Measurements from ENCODE around the gene ZNF662.
A peak's percentile ranks its signal among the peaks of the same experiment; 100 is the strongest.

ZNF662 gene

DNA sequence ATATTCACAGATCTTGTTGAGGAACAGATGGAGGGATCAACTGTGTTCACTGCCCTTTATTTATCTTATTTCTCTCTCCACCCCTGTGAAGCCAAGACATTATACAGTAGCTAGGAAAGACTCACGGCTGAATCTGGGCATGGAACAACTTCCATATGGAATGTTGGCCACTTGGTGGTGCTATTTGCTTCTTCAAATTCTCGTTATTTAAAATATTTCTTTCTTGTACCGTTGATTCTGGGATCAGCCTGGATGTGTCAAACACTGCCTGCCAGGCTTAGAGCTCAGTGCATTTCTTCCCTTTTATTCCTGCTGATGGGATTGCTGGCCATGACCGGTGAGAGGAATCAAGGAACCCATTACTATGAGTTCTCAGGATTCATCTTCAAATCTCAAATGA is 55.7 kb downstream of the ZNF662 start:
- no peaks in the 10 kb centered on the region for H3K9me3 ChIP-seq
- no peaks in the 10 kb centered on the region for H3K27me3 ChIP-seq
- H3K4me1 ChIP-seq, result peaks cover 0 to 5% (median 0%) of the 10 kb centered on the region in 4 donors
- DNase-seq, result peak in 1 of 2 donors; percentile 29
- intact Hi-C loops (cut with DNase I; ENCODE audit: low total_unique reads), result loop anchor here (5.0 to 10.0 kb wide), 2 partner anchors 73 to 196 kb away; no protein-coding TSS in a partner anchor
- no peak overlapping the region for H3K27ac ChIP-seq
- TF ChIP-seq, protein P1, sequence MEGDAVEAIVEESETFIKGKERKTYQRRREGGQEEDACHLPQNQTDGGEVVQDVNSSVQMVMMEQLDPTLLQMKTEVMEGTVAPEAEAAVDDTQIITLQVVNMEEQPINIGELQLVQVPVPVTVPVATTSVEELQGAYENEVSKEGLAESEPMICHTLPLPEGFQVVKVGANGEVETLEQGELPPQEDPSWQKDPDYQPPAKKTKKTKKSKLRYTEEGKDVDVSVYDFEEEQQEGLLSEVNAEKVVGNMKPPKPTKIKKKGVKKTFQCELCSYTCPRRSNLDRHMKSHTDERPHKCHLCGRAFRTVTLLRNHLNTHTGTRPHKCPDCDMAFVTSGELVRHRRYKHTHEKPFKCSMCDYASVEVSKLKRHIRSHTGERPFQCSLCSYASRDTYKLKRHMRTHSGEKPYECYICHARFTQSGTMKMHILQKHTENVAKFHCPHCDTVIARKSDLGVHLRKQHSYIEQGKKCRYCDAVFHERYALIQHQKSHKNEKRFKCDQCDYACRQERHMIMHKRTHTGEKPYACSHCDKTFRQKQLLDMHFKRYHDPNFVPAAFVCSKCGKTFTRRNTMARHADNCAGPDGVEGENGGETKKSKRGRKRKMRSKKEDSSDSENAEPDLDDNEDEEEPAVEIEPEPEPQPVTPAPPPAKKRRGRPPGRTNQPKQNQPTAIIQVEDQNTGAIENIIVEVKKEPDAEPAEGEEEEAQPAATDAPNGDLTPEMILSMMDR (IDR thresholded peaks at IDR 0.05), result peak; percentile 72 to 74
- no peaks in the 10 kb centered on the region for H3K36me3 ChIP-seq
- H3K4me3 ChIP-seq, result no peak overlapping the region

DNA sequence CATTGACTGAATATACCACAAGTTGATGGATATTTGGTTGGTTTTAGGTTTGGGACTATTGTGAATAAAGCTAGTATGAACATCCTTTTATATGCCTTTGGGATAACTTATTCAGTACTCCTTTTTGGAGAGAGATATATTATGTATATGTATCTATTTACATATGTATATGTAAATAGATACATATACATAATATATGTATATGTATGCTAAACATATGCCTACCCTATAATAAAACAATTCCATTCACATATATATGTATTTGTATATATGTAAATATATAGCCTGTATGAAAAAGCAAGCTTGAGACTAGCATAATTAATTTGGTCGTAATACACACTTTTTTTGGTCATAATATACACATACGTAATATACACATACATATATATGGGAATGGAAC is 57.3 kb downstream of the ZNF662 start:
- Histone ChIP-seq H3K27ac (no peak overlapping the region), H3K36me3 (no peaks in the 10 kb centered on the region), H3K4me3 (no peak overlapping the region), H3K4me1 (peaks cover 0 to 5% (median 0%) of the 10 kb centered on the region in 4 donors), H3K27me3 (no peaks in the 10 kb centered on the region), H3K9me3 (no peaks in the 10 kb centered on the region)
- intact Hi-C loops (cut with DNase I; ENCODE audit: low total_unique reads), result loop anchor here (5.0 to 10.0 kb wide), 2 partner anchors 72 to 194 kb away; no protein-coding TSS in a partner anchor
- no peak for DNase-seq
- TF ChIP-seq, protein P1 (IDR thresholded peaks at IDR 0.05), result no peak

DNA sequence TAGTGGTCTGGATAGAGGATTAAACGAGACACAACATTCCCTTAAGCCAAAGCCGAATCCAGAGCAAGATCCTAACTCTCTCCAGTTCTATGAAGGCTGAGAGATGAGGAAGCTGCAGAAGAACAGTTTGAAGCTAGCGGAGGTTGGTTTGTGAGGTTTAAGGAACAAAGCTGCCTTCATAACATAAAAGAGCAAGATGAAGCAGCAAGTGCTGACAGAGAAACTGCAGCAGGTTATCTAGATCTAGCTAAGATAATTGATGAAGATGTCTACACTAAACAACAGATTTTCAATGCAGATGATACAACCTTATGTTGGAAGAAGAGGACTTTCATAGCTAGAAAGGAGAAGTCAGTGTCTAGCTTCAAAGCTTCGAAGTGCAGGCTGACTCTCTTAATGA is 58.3 kb downstream of the ZNF662 start:
- Histone ChIP-seq H3K9me3 (no peaks in the 10 kb centered on the region), H3K36me3 (no peaks in the 10 kb centered on the region), H3K4me1 (peaks cover 0 to 5% (median 0%) of the 10 kb centered on the region in 4 donors), H3K27ac (no peak overlapping the region), H3K4me3 (no peak overlapping the region), H3K27me3 (no peaks in the 10 kb centered on the region)
- no peak for DNase-seq
- TF ChIP-seq, protein P1 (IDR thresholded peaks at IDR 0.05), result no peak
- intact Hi-C loops (cut with DNase I; ENCODE audit: low total_unique reads), result loop anchor here (5.0 to 10.0 kb wide), 2 partner anchors 71 to 193 kb away; no protein-coding TSS in a partner anchor

All from tibial artery (tissue), 4 donors.